ENCODE data around the gene BCAS4.

BCAS4 gene

GRCh38 chr20:50843331-50844276, 48.7 kb downstream of the BCAS4 start:
- TF ChIP-seq ZNF629 (tag by site-specific recombination; IDR thresholded peaks at IDR 0.05) (no peak), ZNF600 (tag by site-specific recombination; IDR thresholded peaks at IDR 0.05) (no peak), ZNF248 (tag by site-specific recombination; IDR thresholded peaks at IDR 0.05) (no peak)
- Histone ChIP-seq H3K4me1 (ENCODE audit: control insufficient read depth, insufficient read depth, low read length) (peaks cover 4% of the 10 kb centered on the region; the same call in 1 of the 2 replicates), H3K27ac (ENCODE audit: extremely low read depth, low read depth, low read length) (no peak overlapping the region), H3K36me3 (ENCODE audit: control insufficient read depth in 2 of 2, insufficient read depth in 1 of 2, low read length in 2 of 2) (peaks cover 0 to 6% of the 10 kb centered on the region in 2 experiments; a peak in 1 of 3 replicates), H3K4me3 (ENCODE audit: low read depth, low read length) (no peak overlapping the region), H3K9me3 (ENCODE audit: control insufficient read depth, insufficient read depth, low read depth, low read length) (no peaks in the 10 kb centered on the region)
- POLR2A ChIA-PET: no interaction called here
- CTCF ChIA-PET: interaction anchor here (0.7 kb wide), 1 partner anchor 56 kb away, joined by 3 read pairs; no protein-coding TSS in a partner anchor

- CTCF ChIA-PET: no interaction called here
- Histone ChIP-seq H3K4me3 (ENCODE audit: low read depth, low read length) (no peak overlapping the region), H3K36me3 (ENCODE audit: control insufficient read depth in 2 of 2, insufficient read depth in 1 of 2, low read length in 2 of 2) (peaks cover 0 to 6% of the 10 kb centered on the region in 2 experiments; a peak in 1 of 3 replicates), H3K9me3 (ENCODE audit: control insufficient read depth, insufficient read depth, low read depth, low read length) (no peaks in the 10 kb centered on the region), H3K4me1 (ENCODE audit: control insufficient read depth, insufficient read depth, low read length) (peaks cover 4% of the 10 kb centered on the region; the same call in 1 of the 2 replicates), H3K27ac (ENCODE audit: extremely low read depth, low read depth, low read length) (no peak overlapping the region)
- POLR2A ChIA-PET: no interaction called here
- TF ChIP-seq ZFHX2 (tag by site-specific recombination; conservative IDR thresholded peaks at IDR 0.05): 0 out of 2 replicates have a peak, but pooled peaks have one; percentile 33
- peak; percentile 93 for TF ChIP-seq ZIC2 (tag by site-specific recombination; IDR thresholded peaks at IDR 0.05)
- TF ChIP-seq ZNF350 (tag by site-specific recombination; IDR thresholded peaks at IDR 0.05): no peak
- TF ChIP-seq ZBTB17 (tag by site-specific recombination; IDR thresholded peaks at IDR 0.05): no peak
- no peak for TF ChIP-seq ZNF214 (tag by site-specific recombination; IDR thresholded peaks at IDR 0.05; ENCODE audit: borderline replicate concordance)
- TF ChIP-seq ZNF658 (tag by site-specific recombination; IDR thresholded peaks at IDR 0.05): no peak
- no peak for TF ChIP-seq ZNF324 (tag by site-specific recombination; IDR thresholded peaks at IDR 0.05)
- no peak for TF ChIP-seq SALL2 (tag by site-specific recombination; IDR thresholded peaks at IDR 0.05; ENCODE audit: borderline replicate concordance)
- TF ChIP-seq ZBTB48 (tag by site-specific recombination; IDR thresholded peaks at IDR 0.05): peak; percentile 73
- peak; percentile 53; the same call in 1 of the 2 replicates for TF ChIP-seq ZNF600 (tag by site-specific recombination; IDR thresholded peaks at IDR 0.05)
- no peak for TF ChIP-seq ZFP37 (tag by site-specific recombination; IDR thresholded peaks at IDR 0.05)
- TF ChIP-seq ZNF169 (tag by site-specific recombination; IDR thresholded peaks at IDR 0.05): no peak
- TF ChIP-seq ZFP69B (tag by site-specific recombination; IDR thresholded peaks at IDR 0.05): peak; percentile 81; the same call in 1 of the 2 replicates
- TF ChIP-seq ZNF239 (tag by site-specific recombination; IDR thresholded peaks at IDR 0.05): no peak
- no peak for TF ChIP-seq ZNF18 (tag by site-specific recombination; IDR thresholded peaks at IDR 0.05)
- TF ChIP-seq ZNF133 (tag by site-specific recombination; IDR thresholded peaks at IDR 0.05): no peak
- TF ChIP-seq, protein P1, sequence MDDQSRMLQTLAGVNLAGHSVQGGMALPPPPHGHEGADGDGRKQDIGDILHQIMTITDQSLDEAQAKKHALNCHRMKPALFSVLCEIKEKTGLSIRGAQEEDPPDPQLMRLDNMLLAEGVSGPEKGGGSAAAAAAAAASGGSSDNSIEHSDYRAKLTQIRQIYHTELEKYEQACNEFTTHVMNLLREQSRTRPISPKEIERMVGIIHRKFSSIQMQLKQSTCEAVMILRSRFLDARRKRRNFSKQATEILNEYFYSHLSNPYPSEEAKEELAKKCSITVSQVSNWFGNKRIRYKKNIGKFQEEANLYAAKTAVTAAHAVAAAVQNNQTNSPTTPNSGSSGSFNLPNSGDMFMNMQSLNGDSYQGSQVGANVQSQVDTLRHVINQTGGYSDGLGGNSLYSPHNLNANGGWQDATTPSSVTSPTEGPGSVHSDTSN (CRISPR knock-in tag; IDR thresholded peaks at IDR 0.05): no peak
- TF ChIP-seq ZNF221 (tag by site-specific recombination; IDR thresholded peaks at IDR 0.05; ENCODE audit: borderline replicate concordance): no peak
- TF ChIP-seq ZNF24 (tag by site-specific recombination; IDR thresholded peaks at IDR 0.05): peak; percentile 70; the same call in 1 of the 2 replicates
- peak; percentile 39; the same call in 1 of the 2 replicates for TF ChIP-seq ZBTB20 (tag by site-specific recombination; IDR thresholded peaks at IDR 0.05)
- TF ChIP-seq ZNF692 (tag by site-specific recombination; IDR thresholded peaks at IDR 0.05): peak; percentile 81
- no peak for TF ChIP-seq ZNF302 (tag by site-specific recombination; IDR thresholded peaks at IDR 0.05; ENCODE audit: low read depth)
- no peak for TF ChIP-seq ZNF544 (tag by site-specific recombination; IDR thresholded peaks at IDR 0.05)
- TF ChIP-seq ZNF529 (tag by site-specific recombination; IDR thresholded peaks at IDR 0.05; ENCODE audit: insufficient replicate concordance): no peak
- 0 out of 2 replicates have a peak, but pooled peaks have one; percentile 33 for TF ChIP-seq ZNF2 (tag by site-specific recombination; IDR thresholded peaks at IDR 0.05)
- TF ChIP-seq INSM2 (tag by site-specific recombination; IDR thresholded peaks at IDR 0.05): peak; percentile 31; the same call in 1 of the 2 replicates
These were observed 49.7 kb downstream of the BCAS4 start for GRCh38 chr20:50844430-50845100.
